Kidney glomerular epithelial cell (primary cell): ENCODE data around the gene CDK8.
A peak's percentile ranks its signal among the peaks of the same experiment; 100 is the strongest.
"Not testable (repeated sequence)": the region's sequence is repeated elsewhere in the genome, so short reads cannot be mapped to it uniquely, and the experiment has no call there.

Experiments used
- DNase-seq: peaks from one replicate; lab custom pipeline; 2025; lab: John Stamatoyannopoulos, UW

The CDK8 gene

DNA sequence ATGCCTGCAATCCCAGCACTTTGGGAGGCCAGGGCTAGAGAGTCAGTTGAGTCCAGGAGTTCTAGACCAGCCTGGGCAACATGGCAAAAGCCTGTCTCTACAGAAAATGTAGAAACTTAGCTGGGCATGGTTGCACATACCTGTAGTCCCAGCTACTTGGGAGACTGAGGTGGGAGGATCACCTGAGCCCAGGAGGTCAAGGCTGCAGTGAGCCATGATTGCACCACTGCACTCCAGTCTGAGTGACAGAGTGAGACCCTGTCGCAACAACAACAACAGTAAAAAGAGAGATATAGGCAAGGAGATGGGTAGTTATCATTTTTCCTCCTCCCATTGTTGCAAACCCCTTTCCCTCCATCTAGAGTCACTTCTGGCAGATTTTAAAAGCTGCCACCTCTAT lies 62.2 kb downstream of the CDK8 start:
- not testable (repeated sequence) for DNase-seq

DNA sequence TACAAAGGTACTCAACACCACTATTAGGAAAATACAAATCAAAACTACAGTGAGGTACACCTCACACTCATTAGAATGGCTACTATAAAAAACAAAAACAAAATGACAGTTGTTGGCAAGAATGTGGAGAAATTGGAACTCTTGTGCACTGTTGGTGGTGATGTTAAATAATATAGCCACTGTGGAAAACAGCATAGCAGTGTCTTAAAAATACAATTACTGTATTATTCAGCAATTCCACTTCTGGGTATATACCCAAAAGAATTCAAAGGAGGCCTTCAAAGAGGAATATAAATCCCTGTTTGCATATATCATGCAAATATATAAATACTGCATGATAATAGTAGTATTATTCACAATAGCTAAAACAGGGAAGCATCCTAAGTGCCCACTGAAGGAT lies 66.8 kb downstream of the CDK8 start:
- DNase-seq, result no peak

DNA sequence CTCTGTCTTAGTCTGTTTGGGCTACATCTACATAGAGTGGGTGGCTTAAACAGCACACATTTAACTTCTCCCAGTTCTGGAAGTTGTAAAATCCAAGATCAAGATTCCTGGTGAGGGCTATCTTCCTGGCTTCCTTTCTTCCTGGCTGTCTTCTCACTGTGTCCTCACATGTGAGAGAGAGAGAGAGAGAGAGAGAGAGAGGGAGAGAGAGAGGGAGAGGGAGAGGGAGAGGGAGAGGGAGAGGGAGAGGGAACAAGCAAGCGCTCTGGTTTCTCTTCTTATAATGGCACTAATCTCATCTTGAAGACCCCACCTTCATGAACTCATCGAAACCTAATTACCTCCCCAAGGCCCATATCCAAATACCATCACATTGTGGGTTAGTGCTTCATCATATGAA lies 69.2 kb downstream of the CDK8 start:
- no peak for DNase-seq

DNA sequence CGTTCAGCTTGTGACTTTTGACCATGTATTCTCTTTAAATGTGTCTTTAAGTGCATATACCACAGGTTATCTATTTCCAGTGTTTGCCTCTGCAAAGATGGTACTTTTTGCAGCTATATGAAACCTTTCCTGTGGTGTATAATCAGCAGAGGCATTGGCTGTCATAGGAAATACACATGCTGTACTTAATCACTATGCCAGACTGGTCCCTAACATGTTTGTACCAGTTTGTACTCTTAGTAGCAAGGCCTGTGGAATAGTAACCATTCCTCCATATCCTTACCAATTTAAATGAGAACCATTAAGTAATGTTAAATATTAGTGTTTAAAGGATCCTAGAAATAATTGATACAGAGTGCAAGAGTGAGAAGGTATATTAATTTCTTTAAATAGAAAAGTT lies 69.8 kb downstream of the CDK8 start:
- no peak for DNase-seq

DNA sequence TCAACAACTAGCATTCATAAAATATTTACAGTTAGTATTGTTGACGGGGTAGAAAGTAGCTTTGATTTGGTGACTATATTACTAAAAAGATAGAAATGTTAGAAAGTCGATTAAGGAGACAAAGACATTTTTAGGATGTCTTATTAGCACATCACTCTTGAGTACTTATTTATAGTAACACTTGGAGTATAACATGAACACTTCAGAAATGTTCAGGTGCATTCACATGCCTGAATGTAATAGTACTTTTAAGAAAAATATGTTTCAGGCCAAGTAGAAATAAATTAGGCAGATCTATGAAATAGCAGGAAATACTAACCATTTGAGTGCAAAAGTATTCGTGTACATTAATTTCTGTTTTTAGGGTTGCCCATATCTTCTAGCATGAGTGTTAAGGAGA lies 70.4 kb downstream of the CDK8 start:
- DNase-seq, result no peak

DNA sequence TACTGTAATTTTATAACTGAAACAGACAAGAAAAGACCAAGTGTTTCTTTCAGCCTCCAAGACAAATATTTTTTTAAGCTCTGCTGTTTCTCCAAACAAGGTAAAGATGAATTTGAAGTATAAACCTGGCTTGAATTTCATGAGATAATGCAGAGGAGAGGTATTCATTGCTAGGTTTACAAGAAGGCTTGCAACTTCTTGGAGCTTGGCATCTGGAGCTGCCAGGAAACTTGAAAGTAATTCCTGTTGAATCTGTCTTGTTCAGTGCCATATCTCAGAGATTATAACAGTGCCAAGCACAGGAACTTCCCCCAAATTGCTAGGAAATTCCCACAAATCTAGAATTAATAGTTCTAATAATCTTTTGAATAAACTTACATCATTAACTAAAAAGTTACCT lies 70.9 kb downstream of the CDK8 start:
- DNase-seq, result no peak

DNA sequence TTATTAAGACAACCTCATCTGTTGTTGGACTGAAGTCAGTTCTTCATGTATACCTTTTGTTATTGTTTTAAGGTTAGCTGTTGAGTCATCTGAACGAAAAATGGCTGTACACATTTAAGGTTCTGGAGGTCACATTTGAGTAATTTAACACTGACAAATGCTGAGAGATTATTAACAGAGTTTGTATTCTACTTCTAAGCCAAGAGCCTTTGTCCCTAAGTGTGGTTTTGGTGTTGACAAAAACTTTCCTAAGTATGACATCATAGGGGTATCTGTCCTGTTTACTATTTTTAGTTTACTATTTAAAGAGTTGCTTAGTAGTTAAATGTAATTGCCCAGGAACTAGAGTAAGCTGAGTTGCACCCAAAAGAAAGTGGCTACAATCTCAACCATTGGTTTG lies 71.9 kb downstream of the CDK8 start:
- no peak for DNase-seq

DNA sequence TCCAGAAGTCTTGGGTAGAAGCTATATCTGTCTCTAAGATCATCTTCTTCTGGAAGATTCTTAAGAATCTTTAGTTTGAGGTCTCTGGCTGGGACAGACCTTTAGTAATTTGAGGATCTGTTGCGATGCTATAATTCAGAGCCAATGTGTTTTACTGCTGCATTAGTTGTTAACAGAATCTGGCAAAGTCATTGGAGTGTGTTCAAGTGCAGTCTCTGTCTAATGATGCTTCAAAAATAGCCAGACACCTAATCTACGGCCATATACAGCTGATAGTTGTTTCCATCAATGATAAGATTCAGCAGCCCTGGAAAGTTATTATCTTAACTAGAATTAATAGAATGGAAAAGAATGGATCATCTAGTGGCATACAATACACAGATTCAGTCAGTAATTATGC lies 72.6 kb downstream of the CDK8 start:
- DNase-seq, result no peak

DNA sequence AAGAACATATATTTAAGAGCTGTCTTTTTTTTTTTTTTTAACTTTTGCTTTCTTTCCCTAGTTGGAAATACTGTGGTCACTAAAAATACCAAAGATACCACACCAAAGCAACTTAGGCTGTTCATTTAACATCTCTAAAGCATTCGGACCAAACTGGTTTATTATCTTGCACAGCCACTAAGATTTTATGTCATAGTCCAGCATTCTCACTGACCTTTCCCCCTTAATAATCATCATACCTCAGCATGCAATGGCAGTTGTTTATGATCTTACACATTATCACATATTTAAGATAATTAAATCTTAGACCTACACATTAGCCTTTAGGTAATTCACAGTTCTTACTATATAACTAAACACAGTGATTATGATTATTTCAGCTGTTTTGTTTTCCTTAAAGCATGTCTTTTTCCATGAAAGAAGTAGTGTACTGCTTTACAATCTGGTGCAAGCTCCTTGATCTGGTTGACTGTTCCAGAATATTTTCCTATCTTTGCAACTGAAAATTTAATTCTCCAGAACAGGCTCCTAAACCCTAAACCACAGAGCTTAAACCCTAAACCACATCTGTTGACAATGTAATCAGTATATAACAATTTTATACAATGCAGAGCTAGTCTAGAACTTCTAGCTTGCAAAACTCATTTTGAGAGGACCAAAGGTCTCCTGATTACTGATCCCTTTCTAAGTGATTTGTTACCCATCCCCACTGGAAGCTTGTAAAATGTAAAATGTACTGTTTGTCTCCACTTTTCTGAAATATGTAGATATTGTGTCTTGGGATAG lies 74.2 kb downstream of the CDK8 start:
- no peak for DNase-seq

DNA sequence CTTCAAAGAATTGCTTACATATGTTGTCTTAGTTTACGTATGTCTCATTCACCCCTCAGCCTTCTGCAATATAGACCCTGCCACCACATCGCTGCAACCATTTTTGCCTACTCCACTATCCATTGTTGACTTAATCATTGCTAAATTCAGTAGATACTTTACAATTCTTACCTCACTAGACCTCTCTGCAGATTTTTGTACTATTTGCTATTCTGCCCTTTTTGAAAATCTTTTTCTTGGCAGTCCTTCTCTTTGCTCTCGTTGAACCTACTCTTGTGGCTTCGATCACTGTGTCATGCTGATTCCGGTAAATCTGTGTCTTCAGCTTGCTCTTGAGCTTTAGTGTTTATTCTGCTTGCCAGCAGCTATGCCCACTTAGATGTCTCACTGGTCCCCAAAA lies 81.2 kb downstream of the CDK8 start:
- DNase-seq, result no peak

DNA sequence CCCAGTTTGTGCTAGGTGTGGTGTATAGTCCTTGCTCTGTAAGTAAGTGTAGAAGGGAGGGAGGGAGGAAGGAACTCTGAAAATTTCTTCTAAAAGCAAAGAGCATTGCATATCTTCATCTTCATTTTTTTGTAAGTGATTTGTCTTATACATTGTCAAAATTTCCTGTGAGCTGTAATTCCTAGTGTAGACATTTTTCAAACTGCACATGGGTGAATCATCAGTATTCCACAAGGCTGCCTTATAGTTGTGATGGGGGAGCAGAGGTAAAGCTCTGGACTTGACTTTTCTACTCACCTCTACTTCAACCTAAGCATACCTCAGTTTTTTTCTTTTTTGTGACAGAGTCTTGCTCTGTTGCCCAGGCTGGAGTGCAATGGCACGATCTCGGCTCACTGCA lies 86.9 kb downstream of the CDK8 start:
- peak; percentile 4 for DNase-seq

DNA sequence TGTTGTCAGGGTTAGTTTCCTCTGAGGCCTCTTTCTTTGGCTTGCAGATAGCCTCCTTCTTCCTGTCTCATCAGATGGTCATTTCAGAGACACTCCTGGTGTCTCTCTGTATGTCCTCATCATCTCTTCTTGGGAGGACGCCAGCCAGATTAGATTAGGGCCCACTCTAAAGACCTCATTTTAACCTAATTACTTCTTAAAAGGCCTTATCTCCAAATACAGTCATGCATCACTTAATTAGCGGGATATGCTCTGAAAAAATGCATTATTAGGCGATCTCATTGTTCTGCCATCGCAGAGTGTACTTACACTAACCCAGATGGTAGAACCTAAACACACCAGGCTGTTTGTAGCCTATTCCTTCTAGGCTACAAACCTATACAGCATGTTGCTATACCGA lies 89.0 kb downstream of the CDK8 start:
- DNase-seq, result no peak

DNA sequence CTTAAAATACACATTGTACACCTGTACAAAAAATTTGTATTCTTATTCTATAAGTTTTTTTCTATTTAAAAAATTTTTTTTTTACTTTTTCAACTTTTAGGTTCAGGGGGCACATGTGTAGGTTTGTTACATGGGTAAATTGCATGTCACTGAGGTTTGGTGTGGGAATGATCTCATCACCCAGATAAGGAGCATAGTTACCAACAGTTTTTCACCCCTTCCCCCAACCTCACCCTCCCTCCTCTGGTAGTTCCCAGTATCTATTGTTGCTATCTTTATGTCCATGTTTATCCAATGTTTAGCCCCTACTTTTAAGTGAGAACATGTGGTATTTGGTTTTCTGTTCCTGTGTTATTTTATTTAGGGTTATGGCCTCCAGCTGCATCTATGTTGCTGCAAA lies 89.9 kb downstream of the CDK8 start:
- DNase-seq, result no peak

DNA sequence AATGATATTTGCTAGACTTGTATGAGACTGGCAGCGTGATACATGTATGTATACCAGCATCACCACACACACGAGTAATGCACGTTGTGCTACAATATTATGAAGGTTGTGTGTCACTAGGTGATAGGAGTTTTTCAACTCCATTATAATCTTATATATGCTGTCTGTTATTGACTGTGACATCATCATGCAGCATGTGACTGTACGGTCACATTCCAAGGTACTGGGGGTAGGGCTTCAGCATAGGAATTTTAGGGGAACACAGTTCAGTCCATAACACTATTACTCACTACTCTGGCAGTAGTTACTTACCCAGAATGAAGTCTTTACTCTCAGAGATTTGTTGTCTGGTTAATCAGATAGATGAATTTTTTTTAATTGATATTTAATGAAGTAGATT lies 91.1 kb downstream of the CDK8 start:
- DNase-seq, result no peak

DNA sequence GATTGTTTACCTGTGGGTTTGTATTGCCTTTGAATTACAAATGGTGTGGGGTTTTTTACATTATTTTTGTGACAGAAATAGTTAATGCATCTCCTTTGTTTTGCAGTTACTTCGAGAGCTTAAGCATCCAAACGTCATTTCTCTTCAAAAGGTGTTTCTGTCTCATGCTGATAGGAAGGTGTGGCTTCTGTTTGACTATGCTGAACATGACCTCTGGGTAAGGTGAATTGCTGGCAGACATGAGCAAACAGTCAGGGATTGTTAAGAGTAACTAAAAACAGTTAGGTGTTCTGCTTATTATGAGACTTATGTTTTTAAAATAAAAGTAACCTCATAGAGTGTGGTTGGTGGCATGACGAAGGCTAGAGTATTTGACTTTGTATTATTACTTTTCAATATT lies 95.0 kb downstream of the CDK8 start:
- DNase-seq, result no peak

DNA sequence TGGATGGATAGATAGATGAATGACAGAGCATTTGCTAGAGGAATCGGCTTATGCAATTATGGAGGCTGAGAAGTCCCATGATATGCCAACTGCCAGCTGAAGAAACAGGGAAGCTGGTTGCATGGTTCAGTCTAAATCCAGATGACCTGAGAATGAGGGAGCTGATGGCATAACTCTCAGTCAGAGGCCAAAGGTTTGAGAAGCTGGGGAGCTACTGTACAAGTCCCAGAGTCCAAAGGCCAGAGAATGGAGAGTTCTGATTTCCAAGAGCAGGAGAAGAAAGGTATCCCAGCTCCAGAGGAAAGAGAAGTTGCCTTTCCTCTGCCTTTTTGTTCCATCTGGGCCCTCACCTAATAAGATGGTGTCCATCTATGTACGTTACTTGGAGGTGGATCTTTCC lies 108.3 kb downstream of the CDK8 start:
- no peak for DNase-seq

DNA sequence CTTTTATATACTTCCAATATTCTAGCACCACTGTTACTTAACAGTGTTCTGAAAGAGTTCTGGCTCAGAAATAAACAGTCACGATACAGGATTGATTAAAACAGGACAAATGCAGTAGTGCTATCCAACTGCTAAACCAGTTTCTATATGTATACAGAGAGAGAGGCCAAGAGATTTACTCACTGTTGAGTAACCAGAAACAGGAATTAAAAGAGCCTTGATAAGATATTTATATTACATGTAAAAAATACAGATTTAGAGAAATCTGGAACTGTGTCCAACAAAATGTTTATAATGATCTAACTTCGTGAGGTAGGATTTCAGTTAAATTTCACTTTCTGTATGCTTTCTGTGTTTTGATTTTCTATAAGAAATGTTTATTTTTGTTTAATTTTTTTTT lies 116.6 kb downstream of the CDK8 start:
- no peak for DNase-seq

DNA sequence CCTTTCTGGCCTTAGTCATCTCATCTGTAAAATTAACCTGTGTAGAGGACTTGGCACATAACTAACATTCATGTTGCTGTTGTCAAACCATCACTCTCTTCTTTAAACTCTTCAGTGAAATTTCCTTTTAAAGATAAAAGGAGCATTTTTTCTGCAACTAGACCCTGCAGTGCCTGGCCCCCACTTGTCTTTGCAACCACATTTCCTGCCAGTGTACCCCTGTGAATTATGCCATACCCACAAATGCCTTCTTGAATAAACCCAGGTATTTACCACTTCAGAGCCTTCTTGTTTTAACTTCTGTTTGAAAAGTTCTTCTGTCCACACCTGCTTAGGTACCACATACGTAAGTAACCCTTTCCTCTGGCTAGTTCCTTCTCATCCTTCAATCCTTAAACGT lies 118.8 kb downstream of the CDK8 start:
- no peak for DNase-seq

DNA sequence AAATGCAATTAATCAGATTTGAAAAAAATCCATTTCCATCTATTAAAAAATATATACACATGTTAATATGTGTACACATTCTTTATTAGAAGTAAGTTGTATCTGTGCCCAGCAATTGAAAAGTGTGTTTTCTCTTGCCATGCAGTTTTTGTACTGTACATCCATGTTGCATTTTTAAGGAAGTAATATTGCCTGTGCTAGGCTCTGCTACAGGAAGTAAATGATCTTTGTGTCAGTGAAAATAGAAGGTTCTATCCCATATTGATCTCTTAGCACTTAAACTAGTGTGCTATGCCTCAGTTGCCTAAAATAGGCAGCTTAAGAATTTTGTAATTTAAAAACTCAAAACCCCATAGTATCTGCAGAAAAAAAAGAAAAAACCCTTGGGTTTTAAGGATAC lies 122.5 kb downstream of the CDK8 start:
- no peak for DNase-seq

DNA sequence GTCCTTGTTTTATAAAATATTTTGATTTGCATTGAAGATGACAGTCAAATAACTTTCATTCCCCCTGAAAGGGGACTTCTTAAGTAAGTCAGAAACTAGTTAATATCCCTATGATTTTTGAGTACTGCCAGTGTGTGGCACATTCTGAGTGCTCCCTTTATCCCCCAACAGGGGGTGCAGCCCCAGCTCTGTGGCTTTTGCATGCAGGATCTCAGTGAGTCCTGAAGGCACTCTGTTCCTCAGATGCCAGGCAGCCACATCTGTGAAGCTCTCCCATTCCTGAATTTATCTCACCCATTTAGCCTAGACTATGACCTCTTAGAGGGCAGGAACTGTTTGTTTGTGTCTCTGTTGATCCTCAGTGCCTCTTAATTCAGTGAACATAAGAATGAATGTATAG lies 123.1 kb downstream of the CDK8 start:
- DNase-seq, result no peak

DNA sequence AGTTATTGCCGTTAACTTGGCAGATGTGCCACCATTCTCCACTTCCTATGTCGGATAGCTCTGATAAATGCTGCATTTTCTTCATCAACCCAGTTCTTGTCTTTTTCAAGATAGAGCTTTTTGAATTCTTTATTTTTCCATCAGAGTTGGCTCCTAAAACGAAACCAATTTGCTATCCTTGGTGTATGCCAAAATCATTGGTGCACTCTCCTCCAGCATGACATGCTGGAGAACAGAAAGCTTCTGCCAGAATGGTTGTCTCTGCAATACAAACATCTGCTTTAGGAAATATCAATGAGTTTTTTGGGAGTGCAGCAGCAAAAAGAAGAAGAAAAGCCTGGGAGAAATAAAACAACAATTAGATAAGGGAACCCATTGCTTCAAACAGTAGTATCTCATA lies 124.2 kb downstream of the CDK8 start:
- no peak for DNase-seq

DNA sequence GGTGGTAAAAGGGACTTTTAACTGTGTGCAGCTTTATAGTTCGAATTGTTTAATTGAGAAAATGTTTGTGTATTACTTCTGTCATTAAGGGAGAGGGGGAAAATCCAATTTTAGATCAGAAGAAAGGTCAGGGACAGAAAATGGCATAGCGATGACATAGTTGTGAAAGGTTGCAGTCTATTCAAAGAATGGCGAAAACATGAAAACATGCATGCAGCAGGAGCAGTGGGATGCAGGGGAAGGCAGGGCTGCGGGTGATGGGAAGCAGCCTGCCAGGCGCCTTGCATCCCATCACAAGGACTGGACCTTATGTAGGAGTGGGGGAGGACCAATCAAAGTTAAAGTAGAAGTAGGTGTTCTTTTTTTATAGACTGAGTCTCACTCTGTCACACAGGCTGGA lies 125.9 kb downstream of the CDK8 start:
- no peak for DNase-seq

DNA sequence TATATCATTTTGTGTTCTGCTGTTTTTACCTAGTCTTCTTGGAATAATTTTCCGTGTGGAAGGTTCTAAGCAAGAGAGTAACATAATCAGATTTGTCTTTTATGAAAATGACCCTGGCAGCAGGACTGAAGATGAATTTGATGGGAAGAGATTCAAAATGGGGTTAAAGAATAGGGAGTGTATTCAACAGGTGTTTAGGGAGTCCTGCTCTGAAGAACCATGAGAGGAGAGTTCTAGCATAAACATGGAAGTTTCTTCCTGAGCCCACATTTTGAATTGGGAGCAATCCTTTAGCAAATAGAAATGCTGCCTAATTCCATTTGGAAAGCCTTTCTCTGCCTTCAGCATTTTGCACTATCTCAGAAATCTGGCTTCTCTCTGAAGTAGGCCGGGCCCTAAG lies 127.0 kb downstream of the CDK8 start:
- no peak for DNase-seq

DNA sequence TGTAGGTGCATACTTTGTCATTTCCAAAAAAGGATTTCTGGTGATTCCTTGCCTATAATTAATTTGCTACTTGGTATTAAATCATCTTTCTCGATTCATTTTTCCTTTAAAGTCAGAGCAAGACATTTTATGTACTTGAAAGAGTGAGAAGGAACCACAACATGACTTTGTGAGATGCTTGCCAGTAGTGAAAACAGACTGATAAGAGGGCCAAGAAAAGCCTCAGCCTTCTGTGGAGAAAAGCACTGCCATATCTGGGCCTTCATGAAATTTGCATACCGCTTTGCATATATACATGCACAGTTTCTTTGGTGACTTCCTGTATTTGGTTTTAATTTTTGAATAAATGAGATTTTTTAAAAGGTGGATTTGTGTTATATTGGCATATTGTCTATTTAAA lies 128.4 kb downstream of the CDK8 start:
- DNase-seq, result no peak

DNA sequence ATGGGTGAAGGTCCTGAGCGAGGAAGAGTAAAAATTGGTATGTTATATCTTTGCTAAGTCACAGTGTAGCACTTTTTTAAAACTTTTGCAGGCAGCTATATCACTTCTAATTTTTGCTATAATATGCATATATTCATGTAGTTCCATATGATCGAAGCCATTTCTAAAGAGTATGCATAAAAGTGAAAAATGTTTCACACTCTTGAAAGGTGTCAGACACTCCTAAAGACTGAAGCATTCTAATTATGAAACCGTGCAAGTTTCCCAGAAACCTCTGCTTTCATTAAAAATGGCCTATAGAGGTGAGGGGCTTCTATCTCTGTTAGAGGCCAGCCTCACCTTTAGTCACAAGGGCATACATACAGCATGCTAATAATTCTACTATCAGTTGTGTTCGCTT lies 128.9 kb downstream of the CDK8 start:
- no peak for DNase-seq
